K562 (cell line): ENCODE results near the gene NEDD4L. TPM values are rescaled to one million over a fixed set of nuclear protein-coding genes. Genes with fewer than 3 reads are reported as not detected.

ENCODE experiments used
- ATAC-seq: fragments of 200-7000 bp; cut with Tn5 transposase; 3 replicates; pipeline ENCODE4 v1.9.1; 2020; ENCODE audit warnings: moderate library complexity
- BruUV-seq: library from RNA; stranded (reverse); fragments of 400-500 nt; replicated peaks from 2 replicates; lab custom pipeline; 2021; lab: Mats Ljungman, UMichigan
- CTCF ChIA-PET: fragments of 300-600 bp; formaldehyde crosslinking; extraction: SDS; loops from one replicate; lab custom pipeline; 2021; ENCODE audit warnings: low intra/inter-chr PET ratio; lab: Yijun Ruan, JAX
- POLR2A ChIA-PET: fragments of 300-600, 350-650 bp; sonication (Branson Sonifier 250); formaldehyde crosslinking; extraction: SDS; loops from one replicate; lab custom pipeline; 2021; ENCODE audit warnings: antibody characterized with exemption, inconsistent platforms; lab: Yijun Ruan, JAX
- DNase-seq, 4 experiments: peaks; one replicate each; pipeline versions ENCODE4 v3.0.0 to v3.0.0-alpha.2; 2011 to 2018; ENCODE audit warnings: low spot score in 3 of 4, mixed read lengths in 3 of 4; ENCODE audit errors: extremely low read depth in 1 of 4
- FAIRE-seq: peaks from 2 replicates; lab custom pipeline; 2011; peaks lifted over from hg19 to GRCh38; lab: Jason Lieb, UNC
- H2AFZ ChIP-seq: 2 replicates; pipeline ENCODE4 v1.6.0; 2011; ENCODE audit warnings: low read depth, low read length, control low read depth, inconsistent platforms
- H3K27ac ChIP-seq: fragments of 200-600 bp; 3 replicates; pipeline ENCODE4 v1.8.0; 2011; ENCODE audit warnings: low read depth, mild to moderate bottlenecking, control low read depth, inconsistent platforms, low read length, moderate library complexity, mixed read lengths; ENCODE audit errors: extremely low read depth
- H3K27me3 ChIP-seq, 2 experiments: fragments of 300-600 bp in 1 of 2; 2 replicates in 1 of 2; 3 replicates in 1 of 2; pipeline versions ENCODE4 v1.6.0 to v1.8.0; 2011; ENCODE audit warnings: inconsistent platforms in 2 of 2, low read length in 2 of 2, mild to moderate bottlenecking in 1 of 2, mixed read lengths in 1 of 2, moderate library complexity in 1 of 2; ENCODE audit not compliant: control insufficient read depth in 2 of 2, insufficient read depth in 2 of 2
- H3K36me3 ChIP-seq: fragments of 300-600 bp; 3 replicates; pipeline ENCODE4 v1.8.0; 2011; ENCODE audit warnings: mild to moderate bottlenecking, low read length, inconsistent platforms; ENCODE audit not compliant: control insufficient read depth, insufficient read depth
- H3K4me1 ChIP-seq, 2 experiments: fragments of 200-600 bp in 1 of 2; replicated peaks in 1 of 2; 2 replicates in 1 of 2; 3 replicates in 1 of 2; pipeline versions ENCODE4 v1.5.1 to v1.8.0; 2011; ENCODE audit warnings: inconsistent platforms in 2 of 2, low read length in 2 of 2, mild to moderate bottlenecking in 1 of 2, mixed read lengths in 1 of 2, moderate library complexity in 1 of 2; ENCODE audit not compliant: control insufficient read depth in 2 of 2, insufficient read depth in 2 of 2
- H3K4me2 ChIP-seq: 2 replicates; pipeline ENCODE4 v1.6.1; 2011; ENCODE audit warnings: low read length, control low read depth, inconsistent platforms, mixed read lengths; ENCODE audit not compliant: insufficient read depth
- H3K4me3 ChIP-seq: fragments of 200-600 bp; sonication (generic), shearing (Covaris generic); 2 replicates; pipeline ENCODE4 v1.5.1; 2016; ENCODE audit warnings: control low read depth, inconsistent platforms
- H3K79me2 ChIP-seq: fragments of 200-600 bp; 3 replicates; pipeline ENCODE4 v1.8.0; 2011; ENCODE audit warnings: low read length, inconsistent platforms; ENCODE audit not compliant: control insufficient read depth, insufficient read depth
- H3K9ac ChIP-seq, 2 experiments: 2 replicates each; pipeline versions ENCODE4 v1.6.0 to v1.6.1; 2011; ENCODE audit warnings: low read depth in 2 of 2, low read length in 2 of 2, control low read depth in 1 of 2, inconsistent platforms in 1 of 2, mild to moderate bottlenecking in 1 of 2, mixed read lengths in 1 of 2; ENCODE audit not compliant: insufficient read depth in 1 of 2
- H3K9me1 ChIP-seq: one replicate; pipeline ENCODE4 v1.6.0; 2011; ENCODE audit warnings: inconsistent platforms, mild to moderate bottlenecking, low read length, moderate library complexity; ENCODE audit not compliant: control insufficient read depth, insufficient read depth
- H3K9me3 ChIP-seq: replicated peaks from 2 replicates; pipeline ENCODE4 v1.5.1; 2011; ENCODE audit warnings: low read depth, low read length, inconsistent platforms; ENCODE audit not compliant: control insufficient read depth, insufficient read depth
- H4K20me1 ChIP-seq: replicated peaks from 2 replicates; pipeline ENCODE4 v1.6.1; 2011; ENCODE audit warnings: low read length, inconsistent platforms, mixed read lengths; ENCODE audit not compliant: control insufficient read depth, insufficient read depth
- ARNT ChIP-seq, 2 experiments: fragments of 450-650 bp; IDR thresholded peaks; 2 replicates each; pipeline ENCODE4 v1.6.1; 2016; ENCODE audit warnings: mild to moderate bottlenecking in 1 of 2
- ATF3 ChIP-seq, 2 experiments: fragments of 450-650 bp in 1 of 2; sonication (generic) in 1 of 2; formaldehyde crosslinking in 1 of 2; IDR thresholded peaks in 1 of 2; conservative IDR thresholded peaks in 1 of 2; 2 replicates each; pipeline versions ENCODE4 v1.6.1 to v1.8.1; 2016 to 2023; ENCODE audit warnings: mild to moderate bottlenecking in 2 of 2, moderate library complexity in 2 of 2, inconsistent platforms in 1 of 2, missing genetic modification reagents in 1 of 2
- JUN ChIP-seq, 2 experiments: sonication (generic) in 1 of 2; formaldehyde crosslinking in 1 of 2; IDR thresholded peaks; 2 replicates each; pipeline versions ENCODE4 v1.6.1 to v1.8.0; 2012 to 2022; ENCODE audit warnings: borderline replicate concordance in 2 of 2, mild to moderate bottlenecking in 2 of 2, improper control_type of control experiment in 1 of 2, low read depth in 1 of 2, low read length in 1 of 2, missing genetic modification reagents in 1 of 2
- NCOR1 ChIP-seq: fragments of 450-650 bp; IDR thresholded peaks from 2 replicates; pipeline ENCODE4 v1.6.1; 2016; ENCODE audit warnings: mild to moderate bottlenecking, moderate library complexity
- SAP30 ChIP-seq: fragments of 200-600 bp; sonication (generic); IDR thresholded peaks from 2 replicates; pipeline ENCODE4 v1.6.1; 2012; ENCODE audit warnings: borderline replicate concordance, low read depth, mild to moderate bottlenecking, moderate library complexity, low read length, control low read depth, inconsistent platforms; ENCODE audit not compliant: insufficient read depth, poor library complexity, severe bottlenecking
- ZKSCAN8 ChIP-seq: fragments of 200-800 bp; sonication (Bioruptor generic); IDR thresholded peaks from 2 replicates; pipeline ENCODE4 v1.6.1; 2016; ENCODE audit warnings: missing genetic modification characterization, missing compliant biosample characterization
- WGBS: fragments of 100-300 bp; shearing (Covaris generic); methylation state at CpG from one replicate; pipeline ENCODE4 v1.1.6; 2016; ENCODE audit warnings: low coverage, mixed read lengths; ENCODE audit not compliant: insufficient coverage; ENCODE audit errors: missing lambda C conversion rate; 5-methylcytosine and 5-hydroxymethylcytosine counted together
- in situ Hi-C: fragments of 300-500 bp; cut with MboI; formaldehyde crosslinking; loops from 4 replicates; pipeline ENCODE4 v1.15.0; 2018; ENCODE audit warnings: inconsistent platforms, mixed read lengths
- intact Hi-C: fragments of 100-400 bp; cut with micrococcal nuclease; formaldehyde crosslinking; loops from 2 replicates; pipeline ENCODE4 v1.14.2; 2022
- polyA plus RNA-seq, 8 experiments: library from polyadenylated mRNA; depleted of rRNA in 4 of 8; stranded (reverse) in 5 of 8; unstranded in 3 of 8; fragments of >200 nt; fragmentation: Nextera tagmentation in 2 of 8; fragmentation: Illumina TruSeq in 1 of 8; extraction: Ambion mirVana in 2 of 8; extraction: Trizol in 1 of 8; gene quantifications; 2 replicates each; pipeline versions ENCODE4 v1.2.1 to v1.2.3, GENCODE V29; 2011 to 2014; ENCODE audit warnings: inconsistent platforms in 1 of 8, missing spikeins in 1 of 8
- total RNA-seq, 7 experiments: library from RNA; depleted of rRNA in 6 of 7; stranded (reverse); fragments of >200 nt in 6 of 7; fragmentation: Illumina TruSeq in 2 of 7; extraction: Trizol in 2 of 7; gene quantifications; 2 replicates each; pipeline versions ENCODE4 v1.2.1 to v1.2.3, GENCODE V29; 2011 to 2021; ENCODE audit warnings: low replicate concordance in 1 of 7

The NEDD4L gene
- total and polyA plus RNA-seq, 9 of the 15 experiments (the other 6 are each of a cell fraction or from before 2014, with no cell fraction given), result 8.1 to 33.4 (median 19.9) TPM

- peaks cover 3% of the 10 kb centered on the region for H3K9me1 ChIP-seq
- no peak for DNase-seq
- no peaks in the 10 kb centered on the region for H3K27me3 ChIP-seq
- H3K4me1 ChIP-seq, result peaks cover 0 to 8% of the 10 kb centered on the region in 2 experiments; a peak in 3 of 5 replicates
- no peak overlapping the region for H3K4me3 ChIP-seq
- CTCF ChIA-PET, result no interaction called here
- FAIRE-seq, result no peak
- H2AFZ ChIP-seq, result no peak overlapping the region
- intact Hi-C loops (no loop called here), in situ Hi-C loops (no loop called here)
- H3K36me3 ChIP-seq, result no peaks in the 10 kb centered on the region
- ATAC-seq, result no peak
- POLR2A ChIA-PET, result interaction anchor here (0.7 kb wide), 1 partner anchor 9 kb away, joined by 4 read pairs; no protein-coding TSS in a partner anchor
- no peaks in the 10 kb centered on the region for H3K9me3 ChIP-seq
- peaks cover 3% of the 10 kb centered on the region; the same call in 1 of the 2 replicates for H4K20me1 ChIP-seq
- no peaks in the 10 kb centered on the region; the same call in 2 of the 3 replicates for H3K79me2 ChIP-seq
- no peak overlapping the region for H3K9ac ChIP-seq
- TF ChIP-seq ZKSCAN8 (CRISPR knock-in tag) (no peak), NCOR1 (no peak), ATF3 (IDR thresholded peaks at IDR 0.05) (no peak), ATF3 (CRISPR knock-in tag; conservative IDR thresholded peaks at IDR 0.05) (no peak), ARNT (IDR thresholded peaks at IDR 0.05) (no peak), SAP30 (no peak), JUN (IDR thresholded peaks at IDR 0.05; ENCODE audit: borderline replicate concordance, low read depth, low read length) (no peak), JUN (CRISPR knock-in tag; IDR thresholded peaks at IDR 0.05; ENCODE audit: borderline replicate concordance) (no peak)
- no peak overlapping the region for H3K27ac ChIP-seq
- 90% methylated on average over 6 of the region's 6 CpGs for WGBS
- no peak overlapping the region for H3K4me2 ChIP-seq
- no TSS peak for BruUV-seq
Observed at GRCh38 chr18:58272209-58272608, 228.2 kb downstream of the NEDD4L start.
